Stimulated activated CD8-positive, alpha-beta memory T cell treated with anti-CD3 and anti-CD28 coated beads, Interleukin-12 subunit alpha, Interleukin-12 subunit beta, amount 100 ng/mL, for 1 hour (primary cell): Measurements from ENCODE around the gene CA4.

Source experiments
- DNase-seq: peaks from one replicate; pipeline ENCODE4 v3.0.0-alpha.2; 2020; ENCODE audit warnings: low read depth

CA4 gene

DNA sequence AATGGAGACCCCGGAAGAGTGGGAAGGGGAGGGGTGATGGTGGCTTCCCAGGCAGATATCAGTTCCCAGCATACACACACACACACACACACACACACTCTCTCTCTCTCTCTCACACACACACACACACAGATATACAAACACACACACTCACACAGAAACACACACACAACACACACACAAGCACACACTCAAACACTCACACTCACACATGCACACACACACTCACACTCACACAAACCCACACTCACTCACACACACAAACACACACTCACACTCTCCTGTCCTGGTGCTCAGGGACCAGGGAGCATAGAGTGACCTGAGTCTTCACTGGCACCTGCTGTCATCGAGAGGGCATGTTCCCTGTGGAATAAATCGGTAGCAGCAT, 5.6 kb downstream of the CA4 start:
- no peak for DNase-seq

DNA sequence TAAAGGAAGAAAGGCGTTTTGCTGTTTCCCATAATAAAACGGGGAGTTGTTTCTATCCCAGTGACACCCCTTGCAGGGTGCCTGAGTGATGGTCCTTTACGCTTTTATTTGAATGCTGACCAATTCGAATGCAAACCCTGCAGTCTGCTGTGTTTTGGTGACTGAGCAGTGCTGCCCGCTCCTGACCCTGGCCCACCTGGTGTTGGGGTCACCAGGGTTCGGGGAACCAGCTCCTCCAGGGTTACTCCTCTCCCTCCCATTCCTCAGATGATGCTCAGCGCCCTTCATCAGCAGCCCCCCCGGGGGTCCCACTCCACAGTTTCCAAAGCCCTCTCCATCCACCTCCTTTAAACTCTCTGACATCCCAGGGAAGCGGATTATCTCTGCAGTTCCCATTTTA, 6.0 kb downstream of the CA4 start:
- DNase-seq = no peak

DNA sequence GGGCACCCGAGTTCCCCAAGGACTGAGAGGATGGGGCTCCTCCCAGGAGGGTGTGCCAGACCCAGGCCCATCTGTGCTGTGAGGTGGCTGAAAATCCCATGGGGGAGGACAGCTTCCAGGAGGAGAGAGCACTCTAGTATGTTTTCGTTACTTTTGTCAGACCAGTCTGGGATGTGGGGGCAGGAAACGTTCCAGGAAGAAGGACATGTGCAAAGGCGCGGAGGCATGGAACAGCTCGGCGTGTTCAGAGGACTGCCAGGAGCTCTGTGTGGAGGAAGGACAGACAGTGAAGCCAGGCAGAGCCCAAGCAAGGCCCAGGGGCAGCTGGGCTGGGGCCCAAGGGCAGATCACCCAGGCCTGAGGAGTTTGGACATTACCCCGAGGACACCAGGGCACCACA, 7.0 kb downstream of the CA4 start:
- DNase-seq = no peak

DNA sequence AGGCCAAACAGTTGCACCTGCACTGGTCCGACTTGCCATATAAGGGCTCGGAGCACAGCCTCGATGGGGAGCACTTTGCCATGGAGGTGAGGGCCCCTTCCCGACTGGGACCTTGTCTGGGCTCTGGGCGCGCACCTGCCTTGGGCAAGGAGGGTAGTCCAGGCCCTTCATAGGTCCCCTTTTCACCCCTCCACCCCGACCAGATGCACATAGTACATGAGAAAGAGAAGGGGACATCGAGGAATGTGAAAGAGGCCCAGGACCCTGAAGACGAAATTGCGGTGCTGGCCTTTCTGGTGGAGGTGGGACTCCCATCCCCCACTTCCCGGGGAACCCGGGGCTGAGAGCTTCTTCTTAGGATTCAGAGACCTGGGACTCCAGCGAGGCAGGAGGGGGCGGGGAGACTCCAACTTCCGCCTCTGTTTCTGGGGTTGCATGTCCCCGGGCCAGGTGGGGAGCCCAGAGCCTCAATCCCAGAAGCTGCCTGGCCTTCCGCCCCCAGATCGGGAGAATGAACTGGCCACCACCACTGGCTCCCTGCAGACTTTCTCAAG, 7.8 kb downstream of the CA4 start:
- no peak for DNase-seq

DNA sequence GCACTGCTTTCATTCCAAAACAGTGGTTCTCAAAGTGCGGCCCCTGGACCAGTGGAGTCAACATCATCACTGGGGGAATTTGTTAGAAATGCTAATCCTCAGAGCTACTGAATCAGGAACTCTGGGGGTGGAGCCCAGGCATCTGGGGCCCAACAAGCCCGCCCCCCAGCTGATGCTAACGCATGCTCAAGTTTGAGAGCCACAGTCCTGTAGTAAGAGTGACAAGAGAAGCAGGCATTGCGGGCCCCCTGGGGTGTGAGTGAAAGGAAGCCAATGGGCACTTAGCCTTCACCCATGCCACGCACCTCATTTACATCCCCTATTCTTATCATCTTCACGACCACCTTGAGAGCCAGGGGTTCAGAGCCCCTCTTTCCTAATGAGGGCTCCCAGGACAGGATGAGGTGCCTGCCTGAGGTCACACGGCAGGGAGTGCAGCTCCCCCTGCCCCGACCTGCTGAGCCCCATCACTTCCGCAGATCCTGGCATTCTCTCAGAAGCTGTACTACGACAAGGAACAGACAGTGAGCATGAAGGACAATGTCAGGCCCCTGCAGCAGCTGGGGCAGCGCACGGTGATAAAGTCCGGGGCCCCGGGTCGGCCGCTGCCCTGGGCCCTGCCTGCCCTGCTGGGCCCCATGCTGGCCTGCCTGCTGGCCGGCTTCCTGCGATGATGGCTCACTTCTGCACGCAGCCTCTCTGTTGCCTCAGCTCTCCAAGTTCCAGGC, 9.1 kb downstream of the CA4 start:
- DNase-seq = no peak

DNA sequence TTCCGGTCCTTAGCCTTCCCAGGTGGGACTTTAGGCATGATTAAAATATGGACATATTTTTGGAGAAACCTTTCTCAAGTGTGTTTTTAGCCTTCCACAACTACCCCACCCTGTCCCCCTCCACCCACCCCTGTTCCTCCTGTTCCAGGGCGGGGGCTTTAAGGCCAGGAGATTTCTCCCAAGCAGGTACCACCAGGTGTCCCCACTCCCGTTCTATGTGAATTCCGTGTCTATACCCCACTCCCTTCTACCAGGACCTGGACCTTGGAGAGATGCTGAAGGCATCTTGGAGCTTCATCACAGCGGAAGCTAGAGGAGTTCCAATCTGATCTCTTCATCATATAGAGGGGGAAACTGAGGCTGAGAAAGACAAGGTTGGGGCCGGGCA, 9.7 kb downstream of the CA4 start:
- DNase-seq = no peak

DNA sequence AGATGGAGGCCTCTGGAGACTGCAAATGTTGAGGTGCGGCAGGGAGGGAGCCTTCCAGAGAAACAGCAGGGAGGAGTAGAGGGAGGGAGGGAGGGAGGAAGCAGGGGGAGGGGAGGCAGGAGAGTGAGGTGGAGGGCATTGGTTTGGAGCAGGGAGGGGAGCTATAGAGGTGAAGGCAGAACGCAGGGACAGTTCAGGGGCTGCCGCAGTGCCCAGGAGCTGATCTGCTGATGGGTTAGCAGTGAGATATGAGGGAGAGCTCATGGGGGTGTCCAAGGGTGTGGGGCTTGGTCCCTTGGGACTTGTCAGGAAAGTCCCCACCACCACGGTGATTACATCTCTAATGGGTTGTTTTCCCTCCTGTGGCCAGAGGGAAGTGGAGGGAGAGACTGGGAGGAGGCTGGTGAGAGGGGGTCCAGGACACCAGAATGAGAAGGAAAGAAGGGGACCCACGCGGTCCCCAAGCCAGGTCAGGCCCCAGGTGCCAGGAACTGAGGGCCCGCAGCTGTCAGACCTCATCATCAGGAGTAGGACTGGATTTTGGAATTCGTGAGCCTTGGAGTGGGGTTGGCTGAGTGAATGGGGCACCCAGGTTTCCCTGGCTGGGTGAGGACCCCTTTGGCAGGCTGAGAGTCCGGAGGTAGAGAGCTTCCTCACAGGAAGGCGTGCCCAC, 11.2 kb downstream of the CA4 start:
- DNase-seq = no peak

DNA sequence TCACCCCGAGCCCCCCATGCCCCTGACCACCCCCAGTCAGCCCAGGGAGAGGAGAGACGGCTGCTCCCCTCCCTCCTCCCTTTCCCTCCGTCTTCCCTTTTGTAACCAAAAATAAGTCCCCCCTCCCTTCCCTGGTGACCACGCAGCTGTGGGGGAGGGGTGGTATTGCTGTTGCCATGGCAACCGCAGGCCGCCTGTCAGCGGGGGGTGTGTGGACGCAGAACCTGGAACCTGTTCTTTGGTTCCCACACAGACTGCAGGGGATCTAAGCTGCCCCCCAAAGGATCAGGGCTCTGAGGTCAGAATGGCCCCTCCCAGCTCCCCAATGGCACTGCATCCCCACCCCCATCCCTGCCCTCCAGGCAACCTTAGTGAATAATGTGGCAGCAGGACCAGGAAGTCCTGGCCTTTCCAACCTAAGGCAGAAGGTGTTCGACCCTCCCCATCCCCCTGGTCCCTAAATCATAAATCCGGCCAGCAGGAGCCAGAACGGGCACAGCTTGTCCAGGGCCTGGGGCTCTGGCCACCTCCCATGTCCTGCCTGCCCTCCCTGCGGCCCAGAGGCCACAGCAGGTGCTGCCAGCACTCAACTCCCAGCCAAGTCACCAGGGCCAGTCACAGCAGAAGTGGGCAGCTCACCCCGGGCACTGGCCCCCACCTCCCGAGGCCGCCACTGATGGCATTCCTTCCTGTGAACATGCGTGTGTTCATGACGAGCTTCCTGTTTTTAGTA, 12.0 kb downstream of the CA4 start:
- no peak for DNase-seq

DNA sequence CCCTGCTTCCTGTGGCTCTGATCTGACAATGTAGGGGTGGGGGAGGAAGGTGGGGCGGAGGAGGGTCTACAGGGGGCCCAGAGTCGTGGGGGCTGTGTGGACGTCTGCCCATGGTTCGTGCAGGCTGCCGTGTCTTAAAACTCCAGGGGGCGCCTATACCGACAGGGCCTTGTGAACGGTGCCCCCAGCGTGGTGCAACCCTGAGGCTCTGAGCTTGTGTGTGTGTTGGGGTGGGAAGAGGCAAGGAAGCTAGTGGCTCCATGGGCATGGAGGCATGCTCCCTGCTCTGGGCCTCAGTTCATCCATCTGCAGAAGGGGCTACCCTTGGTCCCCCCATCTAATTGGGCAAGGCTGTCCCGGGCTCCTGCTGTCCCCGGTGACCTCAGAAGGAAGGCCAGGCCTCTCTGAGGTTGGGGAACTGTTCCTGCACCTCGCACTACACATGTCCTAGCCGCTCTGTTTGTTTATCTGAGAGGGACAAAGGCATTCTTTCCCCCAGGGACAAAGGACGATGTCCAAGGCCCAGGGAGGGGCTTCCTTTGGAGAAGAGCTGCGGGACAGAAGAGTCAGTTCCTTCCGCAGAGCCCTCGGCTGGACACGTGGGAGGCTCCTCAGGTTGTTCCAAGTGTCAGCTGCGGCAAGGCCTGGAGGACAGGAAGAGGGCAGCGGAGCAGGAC, 13.5 kb downstream of the CA4 start:
- no peak for DNase-seq

DNA sequence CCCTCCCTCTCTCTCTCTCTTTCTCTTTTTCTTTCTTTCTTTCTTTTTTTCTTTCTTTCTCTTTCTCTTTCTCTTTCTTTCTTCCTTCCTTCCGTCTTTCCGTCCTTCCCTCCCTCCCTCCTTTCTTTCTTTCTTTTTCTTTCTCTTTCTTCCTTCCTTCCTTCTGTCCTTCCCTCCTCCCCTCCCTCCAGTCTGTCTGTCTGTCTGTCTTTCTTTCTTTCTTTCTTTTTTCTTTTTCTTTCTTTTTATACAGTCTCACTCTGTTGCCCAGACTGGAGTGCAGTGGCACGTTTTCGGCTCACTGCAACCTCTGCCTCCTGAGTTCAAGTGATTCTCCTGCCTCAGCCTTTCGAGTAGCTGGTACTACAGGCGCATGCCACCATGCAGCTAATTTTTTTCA, 14.4 kb downstream of the CA4 start:
- no peak for DNase-seq

DNA sequence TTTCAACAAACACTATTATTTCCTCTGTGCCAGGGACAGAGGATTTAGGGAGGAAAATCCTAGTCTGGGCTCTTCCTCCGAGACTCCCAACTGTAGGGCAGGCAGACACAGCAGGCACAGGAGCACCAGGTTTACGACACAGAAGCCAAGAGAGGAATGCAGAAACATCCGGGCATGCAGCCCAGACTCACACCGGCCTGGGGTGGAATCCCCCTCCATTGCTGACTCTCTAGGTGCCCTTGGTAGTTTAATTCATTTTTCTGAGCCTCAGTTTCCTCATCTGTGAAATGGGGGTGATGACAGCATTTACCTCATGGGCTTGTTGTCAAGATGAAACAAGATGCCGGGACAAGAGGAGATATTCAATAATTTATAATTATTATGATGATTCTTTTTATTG, 14.9 kb downstream of the CA4 start:
- no peak for DNase-seq

DNA sequence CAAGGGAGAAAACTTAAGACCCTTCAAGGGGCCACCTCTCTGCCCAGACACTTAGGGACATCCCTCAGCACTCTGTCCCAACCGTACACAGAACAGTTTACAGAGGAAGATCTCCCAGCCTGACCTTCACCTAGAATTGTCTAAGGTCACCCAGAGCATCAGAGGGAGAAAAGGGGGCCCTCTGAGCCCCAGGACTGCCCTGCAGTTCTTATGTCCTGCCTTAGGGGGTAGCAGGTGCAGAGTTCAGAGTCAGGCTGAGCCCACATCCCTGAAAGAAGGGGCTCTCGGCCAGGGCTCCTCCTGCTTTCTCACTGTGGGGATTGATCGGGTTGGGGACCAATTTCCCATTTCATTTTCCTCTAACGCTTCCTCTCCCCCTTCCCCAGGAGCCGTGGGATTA, 15.4 kb downstream of the CA4 start:
- no peak for DNase-seq

DNA sequence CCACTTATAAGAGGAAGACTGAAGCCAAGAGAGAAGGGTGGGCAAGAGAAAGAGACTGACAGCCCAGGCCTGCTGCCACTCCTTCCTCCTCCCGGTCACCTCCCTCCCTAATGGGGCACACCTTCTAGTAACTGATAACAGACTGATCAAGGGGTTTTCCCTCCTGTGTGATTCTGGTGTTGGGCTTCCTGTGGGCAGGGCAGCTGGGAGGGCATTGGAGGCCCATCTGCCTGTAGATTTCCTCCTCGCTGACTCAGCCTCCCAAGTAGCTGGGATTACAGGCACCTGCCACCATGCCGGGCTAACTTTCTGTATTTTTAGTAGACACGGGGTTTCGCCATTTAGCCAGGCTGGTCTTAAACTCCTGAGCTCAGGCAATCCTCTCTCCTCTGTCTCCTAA, 16.2 kb downstream of the CA4 start:
- no peak for DNase-seq

DNA sequence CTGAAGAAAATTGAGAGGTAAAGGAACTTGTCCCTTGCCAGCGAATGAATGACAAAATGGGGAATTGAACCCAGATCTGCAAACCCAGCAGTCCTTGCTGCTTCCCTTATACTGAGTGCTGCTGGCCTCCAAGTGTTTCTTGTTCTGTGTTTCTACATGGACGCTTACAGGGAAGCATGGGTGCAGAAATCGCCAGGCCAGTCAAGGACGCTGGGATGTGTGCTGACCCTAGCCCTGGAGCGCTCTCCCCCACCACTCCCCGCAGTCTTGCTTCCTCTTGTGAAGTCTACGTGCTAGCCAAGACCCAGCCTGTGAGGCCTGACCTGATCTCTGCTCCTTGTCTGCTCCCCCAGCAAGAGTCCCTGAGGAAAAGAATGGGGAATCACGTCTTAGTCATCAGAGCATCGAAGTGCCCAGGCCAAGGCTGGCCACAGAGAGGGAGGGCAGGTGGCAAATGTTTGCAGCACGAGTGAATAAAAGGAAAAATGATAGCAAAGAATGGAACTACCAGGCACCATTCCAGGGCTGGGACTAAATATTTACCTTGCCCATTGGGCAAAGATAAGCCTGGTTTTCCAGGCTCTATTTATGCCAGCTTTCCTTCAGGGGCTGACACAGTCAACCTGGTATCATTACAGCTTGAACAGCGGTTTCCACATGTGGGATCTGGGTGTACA, 17.4 kb downstream of the CA4 start:
- DNase-seq = no peak

DNA sequence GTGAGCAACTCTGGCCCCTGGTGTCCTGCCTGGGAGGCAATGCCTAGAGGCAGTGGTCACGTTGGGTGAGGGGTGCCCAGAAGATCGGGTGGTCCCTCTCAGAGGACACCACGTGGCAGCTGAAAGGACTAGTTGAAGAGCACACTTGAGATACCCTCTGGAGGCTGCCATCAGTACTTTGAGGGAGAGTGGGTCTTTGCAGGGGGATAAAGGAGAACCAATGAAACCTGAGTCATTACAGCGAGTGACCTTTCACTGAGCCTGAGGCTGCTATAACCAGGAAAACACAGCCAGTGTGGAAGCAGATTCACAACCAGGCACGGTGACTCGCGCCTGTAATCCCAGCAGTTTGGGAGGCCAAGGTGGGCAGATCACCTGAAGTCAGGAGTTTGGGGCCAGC, 18.9 kb downstream of the CA4 start:
- DNase-seq = no peak

DNA sequence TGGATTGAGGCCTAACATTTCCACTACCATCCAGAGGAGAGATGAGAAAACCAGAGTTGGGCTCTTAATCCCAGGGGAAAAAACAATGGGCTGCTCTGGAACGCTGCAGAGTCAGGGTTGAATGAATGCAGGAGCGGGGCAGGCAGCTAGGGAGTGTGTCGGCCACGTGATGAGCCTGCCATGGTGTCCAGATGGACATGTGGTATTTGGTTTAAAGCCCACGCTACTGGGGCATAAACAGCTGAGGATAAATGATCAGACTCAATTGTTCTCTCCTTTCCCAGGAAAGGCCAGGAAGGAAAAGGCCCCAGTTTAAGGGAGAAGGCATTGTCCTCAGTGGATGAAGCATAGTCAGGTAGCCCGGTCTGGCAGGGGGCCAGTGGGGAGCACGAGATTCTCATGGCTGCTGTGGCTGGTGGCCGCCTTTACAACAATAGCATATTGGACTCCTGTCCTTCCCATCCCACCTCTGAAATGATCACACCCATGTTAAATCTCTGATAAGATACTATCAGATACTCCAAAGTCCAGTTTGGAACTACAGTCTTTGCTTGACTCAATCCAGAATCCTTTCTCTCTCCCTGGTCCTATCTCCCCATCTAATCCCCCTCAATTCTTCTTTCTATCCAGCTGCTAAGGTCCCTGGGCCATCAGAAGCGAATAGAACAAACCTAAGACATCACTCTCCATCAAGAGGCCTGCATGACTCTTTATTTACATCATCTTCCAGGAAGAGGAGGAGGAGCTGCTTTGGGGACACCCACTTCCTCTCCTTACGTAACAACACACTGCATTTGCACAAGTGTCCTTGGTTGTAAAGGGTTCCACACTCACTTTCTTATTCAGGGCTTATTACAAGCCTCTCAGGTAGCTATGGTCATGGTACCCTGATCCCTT, 20.4 kb downstream of the CA4 start:
- DNase-seq = no peak

DNA sequence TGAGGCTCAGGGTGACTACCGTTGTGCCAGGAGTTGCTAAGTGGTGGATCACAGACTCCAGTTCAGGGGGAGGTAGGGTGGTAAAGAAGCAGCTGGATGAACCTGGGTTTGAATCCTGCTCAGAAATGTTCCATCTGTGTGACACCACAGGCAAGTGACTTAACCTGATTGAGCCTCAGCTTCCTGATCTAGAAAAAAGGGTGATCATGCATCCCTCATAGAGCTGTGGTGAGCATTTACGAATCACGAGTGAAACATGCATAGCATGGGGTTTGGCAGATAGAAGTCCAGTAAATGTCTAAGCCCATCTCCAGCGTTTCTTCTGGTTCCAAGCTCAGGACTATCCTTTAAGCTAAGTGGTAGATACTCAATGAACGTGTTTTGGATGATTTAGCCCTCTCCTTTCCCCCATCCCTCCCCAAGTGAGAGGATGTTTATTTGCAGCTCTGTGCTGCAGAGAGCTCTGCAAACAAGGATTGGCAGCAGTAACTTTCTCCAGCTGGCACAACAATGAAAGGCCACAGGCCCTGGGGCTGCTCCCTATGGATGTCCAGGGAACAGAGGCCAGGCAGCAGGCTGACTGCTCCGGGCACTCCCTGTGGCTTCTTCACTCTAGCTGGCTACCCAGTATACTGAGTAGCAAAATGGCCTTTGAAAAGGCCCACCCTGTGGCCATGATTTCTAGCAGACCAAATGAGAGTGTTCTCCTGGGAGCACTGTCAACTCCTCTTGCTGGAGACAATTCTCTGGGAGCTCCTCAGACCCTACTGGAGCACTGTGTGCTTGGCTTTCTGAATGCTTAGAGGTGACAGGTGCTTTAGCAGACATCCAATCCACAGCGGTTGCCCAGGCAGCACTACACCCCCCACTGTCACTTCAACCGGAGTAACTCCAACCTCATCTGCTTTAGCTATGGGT, 21.3 kb downstream of the CA4 start:
- no peak for DNase-seq

DNA sequence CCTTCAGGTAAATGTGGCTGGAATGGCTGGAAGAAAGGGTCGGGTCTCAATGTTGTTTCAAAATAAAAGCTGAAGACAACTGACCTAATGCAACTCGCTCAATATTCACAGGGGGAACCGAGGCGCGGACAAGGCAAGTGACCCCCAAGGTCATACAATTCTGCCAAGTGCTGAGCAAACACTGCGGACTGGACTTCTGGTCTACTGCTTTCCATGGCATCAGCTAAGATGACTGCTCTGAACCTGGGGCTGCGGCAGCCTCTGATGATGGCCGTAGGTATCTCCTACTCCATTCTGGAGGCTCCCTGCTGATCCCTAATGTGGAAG, 21.9 kb downstream of the CA4 start:
- DNase-seq = no peak

DNA sequence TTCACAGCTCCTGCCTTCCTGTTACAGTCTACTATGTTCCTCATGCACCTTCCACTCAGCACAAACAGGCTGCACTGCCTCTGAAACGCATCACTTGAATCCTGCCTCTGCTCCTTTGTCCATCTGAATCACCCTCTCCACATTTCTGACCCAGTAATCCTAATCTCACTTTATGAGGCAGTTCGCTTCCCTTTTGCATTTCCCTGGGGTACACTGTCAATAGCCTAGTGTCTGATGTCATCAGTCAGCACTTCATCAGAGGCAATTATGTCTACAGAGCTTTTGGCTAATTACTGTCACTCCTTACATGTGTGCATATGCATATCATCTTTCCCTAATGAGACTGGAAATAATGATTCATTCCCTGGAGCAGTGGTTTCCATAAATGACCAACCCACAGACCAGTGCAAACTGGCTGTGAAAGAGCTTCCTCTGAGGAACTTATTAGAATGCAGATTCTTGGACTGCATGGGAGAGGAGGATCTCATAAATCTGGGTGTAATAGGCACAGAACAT, 23.6 kb downstream of the CA4 start:
- no peak for DNase-seq

DNA sequence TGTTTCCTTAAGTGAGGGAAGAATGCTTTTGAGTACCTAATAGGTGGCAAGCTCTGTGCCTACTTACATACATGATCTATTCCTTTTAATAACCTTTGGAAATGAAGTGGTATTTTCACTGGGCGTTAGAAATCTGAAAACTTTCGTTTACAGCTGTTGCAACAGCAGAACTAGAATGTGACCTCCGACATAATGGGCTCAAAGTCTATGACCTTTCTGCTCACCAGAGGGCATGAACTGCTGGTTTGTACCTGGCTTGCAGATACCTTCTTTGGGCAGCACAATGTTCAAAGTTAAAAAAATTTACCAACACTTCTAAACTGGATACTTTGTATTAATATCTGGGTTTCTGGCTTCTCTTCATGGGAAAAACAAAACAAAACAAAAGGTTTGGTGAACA, 24.3 kb downstream of the CA4 start:
- no peak for DNase-seq
